Type B pancreatic cell (in vitro differentiated cells): ENCODE measurements around the gene CRB3. TPM values are rescaled to one million over a fixed set of nuclear protein-coding genes. Genes with fewer than 3 reads are reported as not detected.

Experiments used
- DNase-seq: peaks from one replicate; pipeline ENCODE4 v3.0.0; 2021; ENCODE audit warnings: mixed read lengths; ENCODE audit not compliant: unreplicated experiment; ENCODE audit errors: extremely low spot score
- H3K27ac Mint-ChIP-seq: 2 replicates; pipeline ENCODE4 v1.8.0; 2021; ENCODE audit warnings: mild to moderate bottlenecking, mixed read lengths
- H3K27me3 Mint-ChIP-seq: 2 replicates; pipeline ENCODE4 v1.8.0; 2021; ENCODE audit warnings: mixed read lengths
- H3K36me3 Mint-ChIP-seq: 2 replicates; pipeline ENCODE4 v1.8.0; 2021; ENCODE audit warnings: mixed read lengths
- H3K4me1 Mint-ChIP-seq: one replicate; pipeline ENCODE4 v1.8.0; 2021; ENCODE audit warnings: mixed read lengths; ENCODE audit not compliant: unreplicated experiment
- H3K4me3 Mint-ChIP-seq: 2 replicates; pipeline ENCODE4 v1.8.0; 2021; ENCODE audit warnings: mild to moderate bottlenecking, mixed read lengths
- H3K9me3 Mint-ChIP-seq: 2 replicates; pipeline ENCODE4 v1.8.0; 2021; ENCODE audit warnings: mixed read lengths
- CTCF ChIP-seq: fragments of 200-600 bp; sonication (generic); conservative IDR thresholded peaks from 2 replicates; pipeline ENCODE4 v1.5.0; 2021; ENCODE audit warnings: antibody characterized with exemption, mild to moderate bottlenecking
- total RNA-seq: library from RNA; stranded (reverse); gene quantifications from 2 replicates; pipeline ENCODE4 v1.2.1, GENCODE V29; 2021; ENCODE audit warnings: low replicate concordance

The CRB3 gene
- total RNA-seq, 1 donor from 2014 or later, result 30.6 TPM

- Mint-ChIP-seq H3K4me1 (peaks cover 6% of the 10 kb centered on the region), H3K4me3 (peak overlapping the region; percentile 92), H3K27ac (peak overlapping the region; percentile 89), H3K9me3 (no peaks in the 10 kb centered on the region), H3K36me3 (no peaks in the 10 kb centered on the region), H3K27me3 (peaks cover 38% of the 10 kb centered on the region)
- no peak for DNase-seq
- TF ChIP-seq CTCF, result no peak
Observed at GRCh38 chr19:6465663-6466062, 1.6 kb downstream of the CRB3 start.

DNA sequence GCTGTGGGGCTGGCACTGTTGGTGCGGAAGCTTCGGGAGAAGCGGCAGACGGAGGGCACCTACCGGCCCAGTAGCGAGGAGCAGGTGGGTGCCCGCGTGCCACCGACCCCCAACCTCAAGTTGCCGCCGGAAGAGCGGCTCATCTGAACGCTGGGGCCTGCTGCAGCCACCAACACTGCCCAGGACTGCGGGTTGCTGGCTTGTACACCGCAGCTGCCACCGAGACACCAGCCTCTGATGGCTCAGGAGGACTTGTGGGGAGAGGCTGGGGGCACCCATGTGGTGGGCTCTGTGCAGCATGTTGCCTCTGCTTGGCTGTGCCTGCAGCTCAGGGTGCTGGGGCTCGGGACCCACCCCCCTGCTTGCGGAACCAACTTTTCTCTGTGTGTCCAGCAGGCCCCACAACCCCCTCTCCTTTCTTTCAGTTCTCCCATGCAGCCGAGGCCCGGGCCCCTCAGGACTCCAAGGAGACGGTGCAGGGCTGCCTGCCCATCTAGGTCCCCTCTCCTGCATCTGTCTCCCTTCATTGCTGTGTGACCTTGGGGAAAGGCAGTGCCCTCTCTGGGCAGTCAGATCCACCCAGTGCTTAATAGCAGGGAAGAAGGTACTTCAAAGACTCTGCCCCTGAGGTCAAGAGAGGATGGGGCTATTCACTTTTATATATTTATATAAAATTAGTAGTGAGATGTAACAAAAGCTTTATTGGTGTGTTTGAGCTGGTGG is 2.6 kb downstream of the CRB3 start:
- no peak overlapping the region for H3K4me3 Mint-ChIP-seq
- no peak for DNase-seq
- no peak for TF ChIP-seq CTCF
- H3K9me3 Mint-ChIP-seq, result no peaks in the 10 kb centered on the region
- no peak overlapping the region for H3K27ac Mint-ChIP-seq
- H3K27me3 Mint-ChIP-seq, result peaks cover 38% of the 10 kb centered on the region
- no peaks in the 10 kb centered on the region for H3K36me3 Mint-ChIP-seq
- H3K4me1 Mint-ChIP-seq, result peaks cover 5% of the 10 kb centered on the region

GRCh38 chr19:6467384-6467783 is 3.3 kb downstream of the CRB3 start:
- no peak overlapping the region for H3K4me3 Mint-ChIP-seq
- H3K27ac Mint-ChIP-seq, result peak overlapping the region; percentile 34
- no peaks in the 10 kb centered on the region for H3K36me3 Mint-ChIP-seq
- no peak for DNase-seq
- TF ChIP-seq CTCF, result no peak
- peaks cover 5% of the 10 kb centered on the region for H3K4me1 Mint-ChIP-seq
- H3K27me3 Mint-ChIP-seq, result peaks cover 33% of the 10 kb centered on the region
- no peaks in the 10 kb centered on the region for H3K9me3 Mint-ChIP-seq

GRCh38 chr19:6470173-6470572 is 6.1 kb downstream of the CRB3 start:
- TF ChIP-seq CTCF, result no peak
- no peak for DNase-seq
- Mint-ChIP-seq H3K27me3 (peaks cover 20% of the 10 kb centered on the region), H3K9me3 (no peaks in the 10 kb centered on the region), H3K27ac (no peak overlapping the region), H3K36me3 (no peaks in the 10 kb centered on the region), H3K4me1 (peaks cover under 1% of the 10 kb centered on the region), H3K4me3 (no peak overlapping the region)

- H3K4me3 Mint-ChIP-seq, result no peak overlapping the region
- H3K36me3 Mint-ChIP-seq, result no peaks in the 10 kb centered on the region
- H3K27ac Mint-ChIP-seq, result no peak overlapping the region
- H3K9me3 Mint-ChIP-seq, result no peaks in the 10 kb centered on the region
- DNase-seq, result no peak
- TF ChIP-seq CTCF, result no peak
- H3K4me1 Mint-ChIP-seq, result no peaks in the 10 kb centered on the region
- peaks cover 17% of the 10 kb centered on the region for H3K27me3 Mint-ChIP-seq
Observed at GRCh38 chr19:6471076-6471475, 7.0 kb downstream of the CRB3 start.
